Smooth muscle cell (in vitro differentiated cells): Measurements from ENCODE around the gene C2. TPM values are rescaled to one million over a fixed set of nuclear protein-coding genes. Genes with fewer than 3 reads are reported as not detected.

Experiments used
- DNase-seq: peaks from one replicate; lab custom pipeline; 2025; ENCODE audit not compliant: unreplicated experiment; lab: John Stamatoyannopoulos, UW
- H2AFZ ChIP-seq: fragments of 200-600 bp; sonication (generic); 2 replicates; pipeline ENCODE4 v1.6.0; 2016; ENCODE audit warnings: antibody characterized with exemption, low read depth, mild to moderate bottlenecking
- H3F3A ChIP-seq: fragments of 200-600 bp; sonication (generic); 2 replicates; pipeline ENCODE4 v1.6.0; 2017; ENCODE audit warnings: antibody characterized with exemption, low read depth
- H3K27ac ChIP-seq: fragments of 200-600 bp; sonication (generic); 2 replicates; pipeline ENCODE4 v1.5.1; 2016; ENCODE audit warnings: low read depth, mild to moderate bottlenecking
- H3K27me3 ChIP-seq: fragments of 200-600 bp; sonication (generic); 2 replicates; pipeline ENCODE4 v1.6.1; 2016; ENCODE audit warnings: low read depth, mild to moderate bottlenecking
- H3K36me3 ChIP-seq: fragments of 200-600 bp; sonication (generic); 2 replicates; pipeline ENCODE4 v1.5.1; 2016; ENCODE audit warnings: low read depth
- H3K4me1 ChIP-seq: fragments of 200-600 bp; sonication (generic); 2 replicates; pipeline ENCODE4 v1.5.1; 2016; ENCODE audit warnings: low read depth
- H3K4me2 ChIP-seq: fragments of 200-600 bp; sonication (generic); 2 replicates; pipeline ENCODE4 v1.6.0; 2016; ENCODE audit warnings: mild to moderate bottlenecking
- H3K4me3 ChIP-seq: fragments of 200-600 bp; sonication (generic); 2 replicates; pipeline ENCODE4 v1.5.1; 2016; ENCODE audit warnings: mild to moderate bottlenecking
- H3K79me2 ChIP-seq: fragments of 200-600 bp; sonication (generic); 2 replicates; pipeline ENCODE4 v1.6.0; 2016; ENCODE audit warnings: low read depth, mild to moderate bottlenecking
- H3K9ac ChIP-seq: fragments of 200-600 bp; sonication (generic); 2 replicates; pipeline ENCODE4 v1.6.0; 2016; ENCODE audit warnings: low read depth
- H3K9me3 ChIP-seq: fragments of 200-600 bp; sonication (generic); replicated peaks from 2 replicates; pipeline ENCODE4 v1.5.1; 2016; ENCODE audit warnings: low read depth
- H4K20me1 ChIP-seq: fragments of 200-600 bp; sonication (generic); 2 replicates; pipeline ENCODE4 v1.6.0; 2016; ENCODE audit warnings: low read depth
- CTCF ChIP-seq: fragments of 200-600 bp; sonication (generic); IDR thresholded peaks from 2 replicates; pipeline ENCODE4 v1.5.1; 2017; ENCODE audit warnings: borderline replicate concordance, mild to moderate bottlenecking, antibody characterized with exemption; ENCODE audit not compliant: insufficient read depth, poor library complexity, severe bottlenecking
- WGBS: methylation state at CpG from one replicate; pipeline ENCODE4 v1.1.7; 2016; ENCODE audit warnings: low lambda C conversion rate; 5-methylcytosine and 5-hydroxymethylcytosine counted together
- polyA plus RNA-seq: library from polyadenylated mRNA; unstranded; fragments of >200 nt; fragmentation: Nextera tagmentation; extraction: Ambion mirVana; gene quantifications from 2 replicates; pipeline ENCODE4 v1.2.1, GENCODE V29; 2016
- total RNA-seq: library from RNA; depleted of rRNA; stranded (reverse); fragments of >200 nt; gene quantifications from 2 replicates; pipeline ENCODE4 v1.2.3, GENCODE V29; 2014

C2 gene
- total and polyA plus RNA-seq, 2 experiments from 2014 or later: 0.37 TPM; not detected in 1

GRCh38 chr6:31965700-31966099 lies 38.2 kb downstream of the C2 start:
- Histone ChIP-seq H3K4me1 (no peaks in the 10 kb centered on the region), H3K4me3 (no peak overlapping the region), H3K79me2 (peaks cover under 1% of the 10 kb centered on the region), H3K9me3 (no peaks in the 10 kb centered on the region), H3K27me3 (no peaks in the 10 kb centered on the region), H4K20me1 (no peaks in the 10 kb centered on the region), H3K36me3 (peaks cover 9% of the 10 kb centered on the region), H3K4me2 (no peak overlapping the region), H3K9ac (no peak overlapping the region), H2AFZ (no peak overlapping the region), H3F3A (no peaks in the 10 kb centered on the region), H3K27ac (no peak overlapping the region)
- no peak for TF ChIP-seq CTCF
- no peak for DNase-seq
- 98% methylated on average over 13 of the region's 13 CpGs for WGBS

GRCh38 chr6:31966506-31966905 lies 39.0 kb downstream of the C2 start:
- Histone ChIP-seq H3K79me2 (peaks cover 5% of the 10 kb centered on the region), H2AFZ (no peak overlapping the region), H3F3A (no peaks in the 10 kb centered on the region), H3K4me1 (peaks cover 4% of the 10 kb centered on the region), H3K36me3 (peaks cover 9% of the 10 kb centered on the region), H3K4me2 (no peak overlapping the region), H3K4me3 (no peak overlapping the region), H3K27me3 (no peaks in the 10 kb centered on the region), H3K9ac (no peak overlapping the region), H3K9me3 (no peaks in the 10 kb centered on the region), H3K27ac (no peak overlapping the region), H4K20me1 (no peaks in the 10 kb centered on the region)
- WGBS: 96% methylated on average over 7 of the region's 7 CpGs
- TF ChIP-seq CTCF: no peak
- DNase-seq: no peak

- no peak overlapping the region for H2AFZ ChIP-seq
- WGBS: 98% methylated on average over 10 of the region's 10 CpGs
- H3K9me3 ChIP-seq: no peaks in the 10 kb centered on the region
Observed at GRCh38 chr6:31966997-31967925, 39.7 kb downstream of the C2 start.

More at GRCh38 chr6:31966997-31967925, 39.7 kb downstream of the C2 start:
- Histone ChIP-seq H3K9ac (no peak overlapping the region), H3K4me2 (no peak overlapping the region), H4K20me1 (no peaks in the 10 kb centered on the region), H3K4me3 (no peak overlapping the region), H3F3A (no peaks in the 10 kb centered on the region), H3K79me2 (peaks cover 5% of the 10 kb centered on the region), H3K27me3 (no peaks in the 10 kb centered on the region), H3K36me3 (peaks cover 9% of the 10 kb centered on the region), H3K4me1 (peaks cover 4% of the 10 kb centered on the region), H3K27ac (no peak overlapping the region)
- TF ChIP-seq CTCF: no peak
- DNase-seq: no peak
